ENCODE measurements around the gene ALOX15. TPM values are rescaled to one million over a fixed set of nuclear protein-coding genes. Genes with fewer than 3 reads are reported as not detected.
"Not testable (repeated sequence)": the region's sequence is repeated elsewhere in the genome, so short reads cannot be mapped to it uniquely, and the experiment has no call there.

Gene ALOX15
- not detected in 2 replicates for total RNA-seq (2014; rRNA removed; shearing (Covaris generic))

- DNase-seq (ENCODE audit: low spot score) = no peak
Measured at GRCh38 chr17:4641297-4642195, at the start of gene ALOX15. Gene ALOX15 (minus strand): TSS chr17:4641678. CDS start chr17:4641651, 27 bp downstream.

DNA sequence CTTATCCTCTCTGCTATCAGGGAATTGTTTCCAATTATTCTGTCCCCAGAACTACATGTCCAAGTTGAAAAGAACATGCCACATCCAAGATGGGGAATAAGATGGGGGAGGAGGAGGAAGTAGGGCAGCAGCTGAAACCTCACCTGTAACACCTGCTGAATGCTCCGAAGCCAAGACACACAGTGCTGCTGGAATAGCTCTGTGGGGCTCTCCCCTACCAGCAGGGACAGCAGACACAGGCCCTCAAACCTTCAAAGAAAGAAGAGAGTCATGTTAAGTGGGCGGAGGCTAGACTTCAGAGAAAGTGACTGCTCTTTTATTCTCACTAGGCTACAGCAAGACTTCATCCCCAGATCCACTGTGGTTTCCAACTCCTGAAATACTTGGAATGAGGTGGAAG is 49.3 kb upstream of the ALOX15 start:
- DNase-seq (ENCODE audit: low spot score) = no peak

- not testable (repeated sequence) for DNase-seq (ENCODE audit: low spot score)
Measured at GRCh38 chr17:4689872-4690271, 48.4 kb upstream of the ALOX15 start.

- DNase-seq (ENCODE audit: low spot score) = not testable (repeated sequence)
Measured at GRCh38 chr17:4683739-4684138, 42.3 kb upstream of the ALOX15 start.

GRCh38 chr17:4679658-4680057 is 38.2 kb upstream of the ALOX15 start:
- DNase-seq (ENCODE audit: low spot score) = peak; percentile 67

DNA sequence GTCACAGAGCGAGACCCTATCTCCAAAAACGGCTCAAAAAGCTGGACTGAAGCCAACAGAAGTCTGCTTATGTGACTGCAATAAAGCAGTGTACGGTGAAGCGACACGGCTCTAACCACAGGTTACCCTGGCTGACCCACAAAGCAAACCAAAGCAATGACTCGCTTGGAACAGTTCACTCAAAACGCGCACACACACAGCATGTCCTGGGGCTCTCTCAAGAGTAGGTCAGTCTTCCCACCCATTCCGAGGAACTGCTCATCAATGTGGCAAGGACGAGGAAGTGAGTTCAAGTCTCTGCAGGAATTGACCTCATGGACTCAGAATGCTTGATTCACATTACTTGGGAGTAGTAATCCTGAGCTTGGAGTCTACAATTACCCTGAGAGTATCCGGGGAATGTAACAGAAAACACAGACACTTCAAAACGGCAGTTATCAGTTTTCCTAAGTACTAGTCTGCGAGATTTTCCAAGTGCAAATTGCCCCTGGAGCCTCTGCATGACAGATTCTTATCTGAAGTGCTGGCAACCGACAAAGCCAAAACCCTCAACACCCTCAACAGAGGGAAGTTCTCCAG is 37.1 kb upstream of the ALOX15 start:
- peak; percentile 83 for DNase-seq (ENCODE audit: low spot score)

GRCh38 chr17:4676791-4677190 is 35.3 kb upstream of the ALOX15 start:
- no peak for DNase-seq (ENCODE audit: low spot score)

- no peak for DNase-seq (ENCODE audit: low spot score)
Measured at GRCh38 chr17:4675791-4676190, 34.3 kb upstream of the ALOX15 start.

GRCh38 chr17:4674685-4674998 is 33.2 kb upstream of the ALOX15 start:
- DNase-seq (ENCODE audit: low spot score) = no peak

- DNase-seq (ENCODE audit: low spot score) = no peak
Measured at GRCh38 chr17:4673986-4674684, 32.7 kb upstream of the ALOX15 start.

DNA sequence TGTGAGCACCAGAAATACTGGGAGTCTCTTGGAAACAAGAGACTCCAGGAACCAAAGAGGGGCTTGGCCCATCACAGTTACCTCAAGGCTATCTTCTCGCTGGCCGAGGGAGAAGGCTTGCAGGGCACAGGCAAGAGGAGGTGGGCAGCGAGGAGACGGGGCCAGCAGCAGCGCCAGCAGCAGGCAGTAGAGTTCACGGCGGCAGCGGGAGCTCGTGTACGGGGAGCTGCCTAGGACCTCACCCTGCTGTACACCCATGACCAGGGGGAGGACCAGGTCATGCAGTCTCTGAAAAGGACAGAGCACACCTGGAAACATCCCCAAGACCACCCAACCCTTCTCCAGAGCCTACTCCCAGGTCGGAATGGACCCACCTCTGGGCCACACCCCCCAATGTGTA is 31.7 kb upstream of the ALOX15 start:
- DNase-seq (ENCODE audit: low spot score) = no peak

DNA sequence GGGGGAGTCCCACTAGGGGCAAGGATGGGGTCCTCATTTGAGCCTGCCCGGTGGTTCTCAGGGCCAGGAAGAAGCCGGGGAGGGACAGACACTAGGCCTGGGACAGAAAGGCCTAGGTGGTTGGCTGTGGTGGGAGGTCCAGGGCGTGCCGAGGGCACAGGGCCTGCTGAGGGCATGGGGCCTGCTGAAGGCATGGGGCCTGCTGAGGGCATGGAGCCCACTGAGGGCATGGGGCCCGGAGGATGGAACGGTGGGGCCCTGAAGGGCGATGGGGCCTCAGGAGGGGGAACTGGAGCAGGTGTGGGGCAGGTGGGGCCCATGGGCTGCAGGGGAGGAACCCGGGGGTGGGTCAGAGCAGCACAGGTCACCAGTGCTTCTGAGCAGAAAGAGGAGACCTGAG is 31.3 kb upstream of the ALOX15 start:
- no peak for DNase-seq (ENCODE audit: low spot score)

- no peak for DNase-seq (ENCODE audit: low spot score)
Measured at GRCh38 chr17:4672055-4672630, 30.7 kb upstream of the ALOX15 start.

- DNase-seq (ENCODE audit: low spot score) = no peak
Measured at GRCh38 chr17:4667166-4667565, 25.7 kb upstream of the ALOX15 start.

- no peak for DNase-seq (ENCODE audit: low spot score)
Measured at GRCh38 chr17:4666296-4666695, 24.8 kb upstream of the ALOX15 start.

GRCh38 chr17:4665027-4665426 is 23.5 kb upstream of the ALOX15 start:
- DNase-seq (ENCODE audit: low spot score) = no peak

- DNase-seq (ENCODE audit: low spot score) = no peak
Measured at GRCh38 chr17:4664230-4664629, 22.8 kb upstream of the ALOX15 start.

DNA sequence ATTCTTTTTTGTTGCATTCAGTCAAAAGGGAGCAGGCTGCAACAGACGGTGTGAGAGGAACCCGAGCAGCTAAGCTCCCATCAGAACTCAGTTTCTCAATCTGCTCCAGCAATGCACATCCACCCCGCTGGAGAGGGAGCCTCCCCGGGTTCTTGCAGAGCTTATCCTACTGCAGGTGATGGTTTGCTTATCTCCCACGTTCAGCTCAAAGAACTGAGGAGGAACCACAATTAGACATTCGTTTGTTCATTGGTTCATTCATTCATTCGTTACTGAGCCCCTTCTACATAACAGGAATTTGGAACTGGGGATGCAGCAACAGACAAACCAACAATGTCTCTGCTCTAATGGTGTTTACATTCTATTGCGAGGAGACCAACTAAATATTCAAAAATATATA is 22.2 kb upstream of the ALOX15 start:
- no peak for DNase-seq (ENCODE audit: low spot score)

DNA sequence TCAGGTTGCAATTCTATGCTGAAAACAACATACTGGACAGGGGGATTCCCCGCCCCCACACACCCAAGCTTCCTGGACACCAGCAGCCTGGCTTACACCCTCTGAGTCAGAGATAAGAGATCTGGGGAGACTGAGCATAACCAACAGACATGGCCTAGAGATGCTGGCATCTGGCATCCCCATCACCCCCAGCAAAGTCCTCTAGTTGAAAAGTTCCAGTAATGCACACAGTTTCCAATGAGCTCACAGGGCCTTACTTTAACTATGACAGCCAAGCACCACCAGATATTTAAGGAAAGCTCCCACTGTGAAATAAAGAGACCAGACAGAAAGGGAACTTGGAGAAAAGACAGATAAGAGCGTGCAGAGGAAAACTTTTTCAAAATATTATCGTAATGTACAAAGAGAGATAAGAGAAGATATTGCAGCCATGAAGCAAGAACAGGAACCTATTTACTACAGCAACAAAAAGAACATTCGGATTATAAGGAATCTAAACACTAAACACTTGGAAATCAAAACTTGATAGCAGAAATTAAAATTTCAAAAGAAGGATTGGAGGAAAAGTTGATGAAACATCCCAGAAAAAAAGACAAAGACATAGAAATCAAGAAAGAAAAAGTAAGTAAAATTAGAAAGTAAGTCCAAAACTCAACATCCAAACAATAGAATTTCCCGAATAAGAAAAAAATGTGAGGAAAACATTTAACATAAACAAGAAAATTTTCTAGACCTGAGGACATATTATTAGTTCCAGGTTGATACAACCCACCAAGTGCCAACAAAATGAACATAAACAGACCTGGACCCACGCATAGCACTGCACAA is 17.2 kb upstream of the ALOX15 start:
- DNase-seq (ENCODE audit: low spot score) = peak; percentile 94

DNA sequence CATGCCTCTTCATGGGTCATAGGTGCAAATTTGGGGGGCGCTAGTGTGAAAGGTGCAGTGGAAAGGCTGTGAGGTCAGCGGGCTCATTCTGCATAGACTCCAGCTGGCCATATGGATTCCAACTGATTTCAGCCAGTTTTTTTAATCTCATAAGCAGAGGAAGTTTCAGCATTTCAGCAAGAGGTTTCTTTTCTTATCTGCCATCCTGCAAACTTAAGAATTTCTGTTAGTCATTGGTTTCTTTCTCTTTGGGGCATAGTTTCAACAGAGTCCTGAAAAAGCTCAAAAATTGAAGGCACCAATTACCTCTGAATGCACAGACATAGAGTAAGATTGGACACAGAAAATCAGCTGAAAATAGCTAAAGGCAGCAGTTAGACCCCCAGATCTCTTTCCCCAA is 16.2 kb upstream of the ALOX15 start:
- no peak for DNase-seq (ENCODE audit: low spot score)

GRCh38 chr17:4655933-4656332 is 14.5 kb upstream of the ALOX15 start:
- not testable (repeated sequence) for DNase-seq (ENCODE audit: low spot score)

GRCh38 chr17:4652997-4653396 is 11.5 kb upstream of the ALOX15 start:
- DNase-seq (ENCODE audit: low spot score) = no peak
